Measurements from ENCODE around the gene EMC1.

DNA sequence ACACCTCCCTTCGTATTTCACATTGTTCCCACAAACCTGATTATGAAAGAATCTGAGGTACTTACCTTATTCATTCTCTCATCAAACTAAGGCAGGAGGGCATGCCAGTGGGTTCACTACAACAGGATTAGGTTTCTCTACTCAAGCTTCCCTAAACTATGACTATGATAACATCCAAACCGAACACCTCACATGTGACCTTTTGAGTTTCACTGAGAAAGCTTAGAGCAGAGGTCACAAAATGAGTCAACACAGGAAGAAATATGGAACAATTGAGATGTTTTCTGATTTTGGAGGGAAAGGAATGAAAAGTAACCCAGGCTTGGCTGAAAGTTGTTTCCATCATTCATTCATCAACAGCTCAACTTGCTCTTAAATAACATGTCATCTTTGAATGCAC, 65.3 kb downstream of the EMC1 start:
- TF ChIP-seq, protein P1, sequence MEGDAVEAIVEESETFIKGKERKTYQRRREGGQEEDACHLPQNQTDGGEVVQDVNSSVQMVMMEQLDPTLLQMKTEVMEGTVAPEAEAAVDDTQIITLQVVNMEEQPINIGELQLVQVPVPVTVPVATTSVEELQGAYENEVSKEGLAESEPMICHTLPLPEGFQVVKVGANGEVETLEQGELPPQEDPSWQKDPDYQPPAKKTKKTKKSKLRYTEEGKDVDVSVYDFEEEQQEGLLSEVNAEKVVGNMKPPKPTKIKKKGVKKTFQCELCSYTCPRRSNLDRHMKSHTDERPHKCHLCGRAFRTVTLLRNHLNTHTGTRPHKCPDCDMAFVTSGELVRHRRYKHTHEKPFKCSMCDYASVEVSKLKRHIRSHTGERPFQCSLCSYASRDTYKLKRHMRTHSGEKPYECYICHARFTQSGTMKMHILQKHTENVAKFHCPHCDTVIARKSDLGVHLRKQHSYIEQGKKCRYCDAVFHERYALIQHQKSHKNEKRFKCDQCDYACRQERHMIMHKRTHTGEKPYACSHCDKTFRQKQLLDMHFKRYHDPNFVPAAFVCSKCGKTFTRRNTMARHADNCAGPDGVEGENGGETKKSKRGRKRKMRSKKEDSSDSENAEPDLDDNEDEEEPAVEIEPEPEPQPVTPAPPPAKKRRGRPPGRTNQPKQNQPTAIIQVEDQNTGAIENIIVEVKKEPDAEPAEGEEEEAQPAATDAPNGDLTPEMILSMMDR (IDR thresholded peaks at IDR 0.05): no peak
- TF ChIP-seq POLR2A (IDR thresholded peaks at IDR 0.05): no peak
